GM23338 (cell line): ENCODE data around the gene PLAGL1. TPM values are rescaled to one million over a fixed set of nuclear protein-coding genes. Genes with fewer than 3 reads are reported as not detected.

Source experiments
- ATAC-seq: fragments of 200-7000 bp; cut with Tn5 transposase; 3 replicates; pipeline ENCODE4 v1.9.1; 2020
- DNase-seq: peaks from one replicate; pipeline ENCODE4 v3.0.0-alpha.2; 2015; ENCODE audit warnings: low spot score
- H2AFZ ChIP-seq: fragments of 200-600 bp; sonication (generic); 2 replicates; pipeline ENCODE4 v1.8.0; 2016; ENCODE audit warnings: antibody characterized with exemption, mild to moderate bottlenecking, moderate library complexity
- H3F3A ChIP-seq: fragments of 200-600 bp; sonication (generic); replicated peaks from 2 replicates; pipeline ENCODE4 v1.8.0; 2017; ENCODE audit warnings: antibody characterized with exemption, mixed run types, low read depth
- H3K27ac ChIP-seq: fragments of 200-600 bp; sonication (generic); 2 replicates; pipeline ENCODE4 v1.6.1; 2016; ENCODE audit warnings: low read depth
- H3K27me3 ChIP-seq: fragments of 200-600 bp; sonication (generic); 2 replicates; pipeline ENCODE4 v1.8.0; 2016; ENCODE audit warnings: mild to moderate bottlenecking, mixed run types, moderate library complexity; ENCODE audit not compliant: insufficient read depth
- H3K36me3 ChIP-seq: fragments of 200-600 bp; sonication (generic); 2 replicates; pipeline ENCODE4 v1.8.0; 2016; ENCODE audit warnings: mild to moderate bottlenecking; ENCODE audit not compliant: insufficient read depth
- H3K4me1 ChIP-seq: fragments of 200-600 bp; sonication (generic); 2 replicates; pipeline ENCODE4 v1.8.0; 2016; ENCODE audit warnings: mild to moderate bottlenecking, moderate library complexity; ENCODE audit not compliant: insufficient read depth
- H3K4me2 ChIP-seq: fragments of 200-600 bp; sonication (generic); 2 replicates; pipeline ENCODE4 v1.7.1; 2017; ENCODE audit warnings: mixed run types
- H3K4me3 ChIP-seq: fragments of 200-600 bp; sonication (generic); 2 replicates; pipeline ENCODE4 v1.6.1; 2016; ENCODE audit warnings: mixed run types
- H3K79me2 ChIP-seq: fragments of 200-600 bp; sonication (generic); replicated peaks from 2 replicates; pipeline ENCODE4 v1.8.0; 2017; ENCODE audit warnings: mild to moderate bottlenecking; ENCODE audit not compliant: insufficient read depth
- H3K9me2 ChIP-seq: fragments of 200-600 bp; sonication (generic); 2 replicates; pipeline ENCODE4 v1.8.0; 2017; ENCODE audit not compliant: insufficient read depth
- H4K20me1 ChIP-seq: fragments of 200-600 bp; sonication (generic); replicated peaks from 2 replicates; pipeline ENCODE4 v1.8.0; 2017; ENCODE audit warnings: mild to moderate bottlenecking; ENCODE audit not compliant: insufficient read depth
- H3K27ac Mint-ChIP-seq: 2 replicates; pipeline ENCODE4 v1.8.0; 2020; ENCODE audit warnings: inconsistent platforms, mild to moderate bottlenecking, moderate library complexity, mixed read lengths
- H3K27me3 Mint-ChIP-seq: 3 replicates; pipeline ENCODE4 v1.8.0; 2022; ENCODE audit warnings: low read depth, mild to moderate bottlenecking, moderate library complexity, mixed read lengths, inconsistent platforms; ENCODE audit not compliant: insufficient read depth, poor library complexity
- H3K36me3 Mint-ChIP-seq: 3 replicates; pipeline ENCODE4 v1.8.0; 2021; ENCODE audit warnings: low read depth, mild to moderate bottlenecking, inconsistent platforms, moderate library complexity, mixed read lengths
- H3K4me1 Mint-ChIP-seq: 3 replicates; pipeline ENCODE4 v1.8.0; 2020; ENCODE audit warnings: mild to moderate bottlenecking, inconsistent platforms, mixed read lengths
- H3K4me3 Mint-ChIP-seq: 3 replicates; pipeline ENCODE4 v1.8.0; 2021; ENCODE audit warnings: moderate library complexity, mild to moderate bottlenecking, inconsistent platforms, mixed read lengths
- H3K9me3 Mint-ChIP-seq: 3 replicates; pipeline ENCODE4 v1.8.0; 2020; ENCODE audit warnings: moderate library complexity, mild to moderate bottlenecking, inconsistent platforms, mixed read lengths
- CREB1 ChIP-seq: fragments of 250-450 bp; sonication (Bioruptor Pico); IDR thresholded peaks from 2 replicates; pipeline ENCODE4 v1.5.0; 2020; ENCODE audit warnings: low read depth, mild to moderate bottlenecking, moderate library complexity
- CTCF ChIP-seq, 2 experiments: fragments of 200-600 bp in 1 of 2; sonication (generic) in 1 of 2; conservative IDR thresholded peaks; 2 replicates each; pipeline versions ENCODE4 v1.5.1 to v1.6.1; 2016 to 2017; ENCODE audit warnings: antibody characterized with exemption in 2 of 2, low read depth in 2 of 2, mild to moderate bottlenecking in 2 of 2, moderate library complexity in 1 of 2
- ETS1 ChIP-seq: IDR thresholded peaks from 2 replicates; pipeline ENCODE4 v1.6.1; 2016; ENCODE audit warnings: antibody characterized with exemption
- EZH2 ChIP-seq: fragments of 200-600 bp; sonication (generic); IDR thresholded peaks from one replicate; pipeline ENCODE4 v1.8.0; 2017; ENCODE audit warnings: antibody characterized with exemption, mild to moderate bottlenecking, low read depth; ENCODE audit not compliant: unreplicated experiment
- EZH2phosphoT487 ChIP-seq: fragments of 200-600 bp; sonication (generic); IDR thresholded peaks from one replicate; pipeline ENCODE4 v1.8.1; 2018; ENCODE audit warnings: antibody characterized with exemption; ENCODE audit not compliant: unreplicated experiment
- JUNB ChIP-seq: IDR thresholded peaks from one replicate; pipeline ENCODE4 v1.6.1; 2016; ENCODE audit warnings: antibody characterized with exemption; ENCODE audit not compliant: unreplicated experiment
- NANOG ChIP-seq: IDR thresholded peaks from 2 replicates; pipeline ENCODE4 v1.6.1; 2016; ENCODE audit warnings: antibody characterized with exemption, borderline replicate concordance
- POLR2AphosphoS5 ChIP-seq: IDR thresholded peaks from 2 replicates; pipeline ENCODE4 v1.6.1; 2016; ENCODE audit warnings: antibody characterized with exemption, low read depth
- REST ChIP-seq: IDR thresholded peaks from one replicate; pipeline ENCODE4 v1.6.1; 2018; ENCODE audit warnings: antibody characterized with exemption; ENCODE audit not compliant: unreplicated experiment
- STAT1 ChIP-seq: IDR thresholded peaks from one replicate; pipeline ENCODE4 v1.6.1; 2016; ENCODE audit warnings: antibody characterized with exemption; ENCODE audit not compliant: unreplicated experiment
- ZNF114 ChIP-seq: fragments of 250-450 bp; sonication (Bioruptor Pico); IDR thresholded peaks from 2 replicates; pipeline ENCODE4 v1.5.0; 2020; ENCODE audit warnings: mild to moderate bottlenecking, moderate library complexity
- ZNF331 ChIP-seq: fragments of 250-450 bp; sonication (Bioruptor Pico); IDR thresholded peaks from 2 replicates; pipeline ENCODE4 v1.5.0; 2020; ENCODE audit warnings: low read depth, mild to moderate bottlenecking, moderate library complexity
- ZNF462 ChIP-seq: fragments of 250-450 bp; sonication (Bioruptor Pico); IDR thresholded peaks from 2 replicates; pipeline ENCODE4 v1.5.0; 2020; ENCODE audit warnings: mild to moderate bottlenecking, moderate library complexity
- polyA plus RNA-seq: library from polyadenylated mRNA; unstranded; fragments of >200 nt; fragmentation: Nextera tagmentation; extraction: Ambion mirVana; gene quantifications from 2 replicates; pipeline ENCODE4 v1.2.1, GENCODE V29; 2016
- total RNA-seq: library from RNA; depleted of rRNA; stranded (reverse); fragments of >200 nt; shearing (Covaris generic); gene quantifications from 2 replicates; pipeline ENCODE4 v1.2.3, GENCODE V29; 2014

Gene PLAGL1
- total and polyA plus RNA-seq, 2 experiments from 2014 or later = 0.90 to 1.7 TPM

GRCh38 chr6:143980921-143981320, 27.1 kb downstream of the PLAGL1 start:
- H3K27me3 ChIP-seq = peaks cover 97% of the 10 kb centered on the region

More at GRCh38 chr6:143980921-143981320, 27.1 kb downstream of the PLAGL1 start:
- Histone ChIP-seq H2AFZ (no peak overlapping the region), H3K9me2 (no peaks in the 10 kb centered on the region), H3K36me3 (no peaks in the 10 kb centered on the region), H3K4me1 (peaks cover 8% of the 10 kb centered on the region), H4K20me1 (0 out of 2 replicates have a peak, but pooled peaks cover 3% of the 10 kb centered on the region), H3K4me2 (no peak overlapping the region), H3K27ac (no peak overlapping the region), H3F3A (no peaks in the 10 kb centered on the region), H3K79me2 (no peaks in the 10 kb centered on the region), H3K4me3 (no peak overlapping the region)
- Mint-ChIP-seq H3K27ac (no peak overlapping the region), H3K27me3 (peaks cover 12% of the 10 kb centered on the region), H3K9me3 (no peaks in the 10 kb centered on the region; the same call in 2 of the 3 replicates), H3K36me3 (no peaks in the 10 kb centered on the region), H3K4me3 (no peak overlapping the region), H3K4me1 (peaks cover 2% of the 10 kb centered on the region; the same call in 1 of the 3 replicates)
- TF ChIP-seq POLR2AphosphoS5 (no peak), EZH2 (no peak), REST (no peak), NANOG (no peak), ZNF331 (CRISPR knock-in tag) (no peak), ZNF114 (CRISPR knock-in tag) (no peak), JUNB (no peak), STAT1 (no peak), EZH2phosphoT487 (no peak), ETS1 (no peak), CREB1 (CRISPR knock-in tag) (no peak), ZNF462 (no peak), CTCF (conservative IDR thresholded peaks at IDR 0.05; ENCODE audit: low read depth in 2 of 2) (no peak)
- no peak for ATAC-seq
- DNase-seq = no peak
